A549 (cell line): Measurements from ENCODE around the gene IQGAP2. TPM values are rescaled to one million over a fixed set of nuclear protein-coding genes. Genes with fewer than 3 reads are reported as not detected.

Experiments
- ATAC-seq, 2 experiments: fragments of 200-7000 bp in 1 of 2; fragments of >200 bp in 1 of 2; cut with Nextera tagmentation in 1 of 2; cut with Tn5 transposase in 1 of 2; 3 replicates each; pipeline versions ENCODE4 v1.8.0 to v1.9.1; 2018 to 2020; ENCODE audit warnings: mild to moderate bottlenecking in 1 of 2, moderate library complexity in 1 of 2
- CTCF ChIA-PET: fragments of 300-600 bp; sonication (Branson Sonifier 250); formaldehyde crosslinking; extraction: SDS; loops from one replicate; lab custom pipeline; 2021; ENCODE audit warnings: antibody characterized with exemption, inconsistent platforms; lab: Yijun Ruan, JAX
- POLR2A ChIA-PET: fragments of 350-600 bp; formaldehyde crosslinking; extraction: SDS; loops from one replicate; lab custom pipeline; 2021; ENCODE audit warnings: antibody characterized with exemption, inconsistent platforms; lab: Yijun Ruan, JAX
- DNase-seq, 2 experiments: peaks; one replicate each; pipeline versions ENCODE4 v3.0.0 to v3.0.0-alpha.2; 2011 to 2016; ENCODE audit warnings: low read depth in 1 of 2, low spot score in 1 of 2
- FAIRE-seq: peaks from 2 replicates; lab custom pipeline; 2011; peaks lifted over from hg19 to GRCh38; lab: Jason Lieb, UNC
- H3K27ac ChIP-seq, 2 experiments: fragments of >200 bp; sonication (Bioruptor Twin); formaldehyde crosslinking; 3 replicates each; pipeline ENCODE4 v1.5.1; 2016 to 2017
- H3K4me1 ChIP-seq: fragments of >200 bp; sonication (Bioruptor Twin); formaldehyde crosslinking; 3 replicates; pipeline ENCODE4 v1.6.1; 2016
- H3K4me2 ChIP-seq: fragments of >200 bp; sonication (Bioruptor Twin); formaldehyde crosslinking; 3 replicates; pipeline ENCODE4 v1.6.1; 2016
- H3K4me3 ChIP-seq: fragments of >200 bp; sonication (Bioruptor Twin); formaldehyde crosslinking; 3 replicates; pipeline ENCODE4 v1.5.1; 2016
- H3K9me3 ChIP-seq: fragments of >200 bp; sonication (Bioruptor Twin); formaldehyde crosslinking; 3 replicates; pipeline ENCODE4 v1.6.1; 2016
- ATOH8 ChIP-seq: fragments of 250-450 bp; sonication (Bioruptor Pico); IDR thresholded peaks from 2 replicates; pipeline ENCODE4 v1.5.0; 2020; ENCODE audit warnings: low read depth, mild to moderate bottlenecking, moderate library complexity
- CBX2 ChIP-seq: fragments of 200-600 bp; sonication (generic); IDR thresholded peaks from 2 replicates; pipeline ENCODE4 v1.6.1; 2016; ENCODE audit warnings: low read depth, mild to moderate bottlenecking, borderline replicate concordance
- CEBPB ChIP-seq, 2 experiments: fragments of >200 bp in 1 of 2; sonication (Bioruptor Twin) in 1 of 2; formaldehyde crosslinking in 1 of 2; IDR thresholded peaks; 2 replicates each; pipeline ENCODE4 v1.6.1; 2012 to 2016
- CHD2 ChIP-seq: fragments of 150-350 bp; IDR thresholded peaks from 2 replicates; pipeline ENCODE4 v1.6.1; 2014; ENCODE audit warnings: low read length; ENCODE audit not compliant: partially characterized antibody
- CHD4 ChIP-seq: fragments of 200-600 bp; sonication (generic); IDR thresholded peaks from 2 replicates; pipeline ENCODE4 v1.6.1; 2016; ENCODE audit warnings: antibody characterized with exemption, mild to moderate bottlenecking, borderline replicate concordance
- ESRRA ChIP-seq: fragments of 150-350 bp; IDR thresholded peaks from 2 replicates; pipeline ENCODE4 v1.6.1; 2014; ENCODE audit warnings: mild to moderate bottlenecking, low read length, borderline replicate concordance
- FOSB ChIP-seq: fragments of 250-450 bp; sonication (Bioruptor Pico); IDR thresholded peaks from 2 replicates; pipeline ENCODE4 v1.5.0; 2020; ENCODE audit warnings: mild to moderate bottlenecking, moderate library complexity
- FOXS1 ChIP-seq: fragments of 250-450 bp; sonication (Bioruptor Pico); IDR thresholded peaks from 2 replicates; pipeline ENCODE4 v1.5.0; 2020; ENCODE audit warnings: mild to moderate bottlenecking, moderate library complexity
- HDAC2 ChIP-seq: fragments of 200-600 bp; sonication (generic); IDR thresholded peaks from 2 replicates; pipeline ENCODE4 v1.6.1; 2016
- HEYL ChIP-seq: fragments of 250-450 bp; sonication (Bioruptor Pico); IDR thresholded peaks from 2 replicates; pipeline ENCODE4 v1.8.0; 2021; ENCODE audit warnings: mild to moderate bottlenecking, moderate library complexity
- HOXB13 ChIP-seq: fragments of 250-450 bp; sonication (Bioruptor Pico); IDR thresholded peaks from 2 replicates; pipeline ENCODE4 v1.5.0; 2020; ENCODE audit warnings: low read depth, mild to moderate bottlenecking, moderate library complexity
- HOXB5 ChIP-seq: fragments of 250-450 bp; sonication (Bioruptor Pico); IDR thresholded peaks from 2 replicates; pipeline ENCODE4 v1.5.0; 2020; ENCODE audit warnings: mild to moderate bottlenecking, moderate library complexity
- KDM1A ChIP-seq: fragments of 200-600 bp; sonication (generic); IDR thresholded peaks from 2 replicates; pipeline ENCODE4 v1.6.1; 2016; ENCODE audit warnings: low read depth, mild to moderate bottlenecking
- MAZ ChIP-seq: fragments of 150-350 bp; IDR thresholded peaks from 2 replicates; pipeline ENCODE4 v1.6.1; 2014; ENCODE audit warnings: antibody characterized with exemption, low read depth, low read length, borderline replicate concordance
- MYC ChIP-seq: IDR thresholded peaks from 2 replicates; pipeline ENCODE4 v1.6.1; 2012; ENCODE audit warnings: mild to moderate bottlenecking, inconsistent platforms, low read length, improper control_type of control experiment, borderline replicate concordance
- NFE2L2 ChIP-seq: fragments of 150-350 bp; conservative IDR thresholded peaks from 2 replicates; pipeline ENCODE4 v1.6.1; 2014; ENCODE audit warnings: low read length
- NR3C1 ChIP-seq: fragments of >200 bp; sonication (Bioruptor Twin); formaldehyde crosslinking; IDR thresholded peaks from 3 replicates; pipeline ENCODE4 v1.6.1; 2017
- POLR2A ChIP-seq: IDR thresholded peaks from 2 replicates; pipeline ENCODE4 v1.6.1; 2012; ENCODE audit warnings: mild to moderate bottlenecking, low read length
- SMC3 ChIP-seq: fragments of >200 bp; sonication (Bioruptor Twin); formaldehyde crosslinking; IDR thresholded peaks from 3 replicates; pipeline ENCODE4 v1.6.1; 2018; ENCODE audit warnings: inconsistent platforms
- SREBF2 ChIP-seq: fragments of 450-650 bp; IDR thresholded peaks from 2 replicates; pipeline ENCODE4 v1.6.1; 2014; ENCODE audit warnings: mild to moderate bottlenecking, moderate library complexity
- TP53 ChIP-seq: fragments of 250-450 bp; sonication (Bioruptor Pico); IDR thresholded peaks from 2 replicates; pipeline ENCODE4 v1.5.0; 2021; ENCODE audit warnings: mild to moderate bottlenecking, moderate library complexity
- USF2 ChIP-seq: fragments of 450-650 bp; IDR thresholded peaks from 2 replicates; pipeline ENCODE4 v1.6.1; 2014; ENCODE audit warnings: antibody characterized with exemption
- ZC3H11A ChIP-seq: fragments of 450-650 bp; IDR thresholded peaks from 2 replicates; pipeline ENCODE4 v1.6.1; 2014; ENCODE audit warnings: antibody characterized with exemption, mild to moderate bottlenecking
- ZFP36 ChIP-seq: fragments of 450-650 bp; IDR thresholded peaks from 2 replicates; pipeline ENCODE4 v1.6.1; 2014; ENCODE audit warnings: borderline replicate concordance; ENCODE audit not compliant: partially characterized antibody
- ZNF302 ChIP-seq: fragments of 250-450 bp; sonication (Bioruptor Pico); IDR thresholded peaks from 2 replicates; pipeline ENCODE4 v1.9.0; 2021; ENCODE audit warnings: inconsistent platforms, mild to moderate bottlenecking, moderate library complexity
- WGBS: methylation state at CpG from one replicate; pipeline ENCODE4 v1.1.6; 2017; ENCODE audit errors: missing lambda C conversion rate; 5-methylcytosine and 5-hydroxymethylcytosine counted together
- polyA plus RNA-seq, 4 experiments: library from polyadenylated mRNA; depleted of rRNA in 3 of 4; stranded (reverse); fragments of >200 nt; fragmentation: RNase III in 1 of 4; extraction: RNeasy Plus Mini Kit Qiagen cat#74134 plus additional on column Dnase treatment in 1 of 4; gene quantifications; 2 replicates in 3 of 4; 3 replicates in 1 of 4; pipeline ENCODE4 v1.2.3, GENCODE V29; 2011 to 2017
- TF ChIP-seq, protein P1 (sequence below): IDR thresholded peaks from 2 replicates; pipeline ENCODE4 v1.6.1; 2012; ENCODE audit warnings: low read depth, borderline replicate concordance
- TF ChIP-seq, protein P2 (sequence below): fragments of 250-450 bp; sonication (Bioruptor Pico); IDR thresholded peaks from 2 replicates; pipeline ENCODE4 v1.5.0; 2021; ENCODE audit warnings: mild to moderate bottlenecking, moderate library complexity, borderline replicate concordance

The IQGAP2 gene
- polyA plus RNA-seq, 2 of the 4 experiments (the other 2 are of a cell fraction) = 5.3 to 10.1 TPM

DNA sequence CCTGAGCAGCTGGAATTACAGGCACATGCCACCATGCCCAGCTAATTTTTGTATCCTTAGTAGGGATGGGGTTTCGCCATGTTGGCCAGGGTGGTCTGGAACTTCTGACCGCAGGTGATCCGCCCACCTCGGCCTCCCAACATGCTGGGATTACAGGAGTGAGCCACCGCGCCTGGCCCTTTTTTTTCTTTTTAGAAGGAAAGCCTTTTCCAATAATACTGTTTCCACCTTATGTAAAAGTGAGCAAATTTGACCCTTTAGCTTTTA lies 289.1 kb downstream of the IQGAP2 start:
- WGBS = 98% methylated on average over 6 of the region's 6 CpGs
- Histone ChIP-seq H3K4me3 (no peak overlapping the region), H3K27ac (peak overlapping the region in 1 of 2 experiments; percentile 40; a peak in 1 of 6 replicates), H3K4me2 (no peak overlapping the region), H3K9me3 (no peaks in the 10 kb centered on the region), H3K4me1 (peaks cover 31% of the 10 kb centered on the region)
- ChIA-PET POLR2A (no interaction called here), CTCF (interaction anchor here (1.0 to 1.4 kb wide), 2 partner anchors 8 to 69 kb away, joined by 3 read pairs; no protein-coding TSS in a partner anchor)
- DNase-seq = no peak
- no peak for ATAC-seq
- FAIRE-seq = no peak
- no peak for TF ChIP-seq HOXB13 (CRISPR knock-in tag)
- TF ChIP-seq KDM1A = no peak
- no peak for TF ChIP-seq ZFP36
- no peak for TF ChIP-seq MYC
- no peak for TF ChIP-seq POLR2A
- TF ChIP-seq NFE2L2 = no peak
- TF ChIP-seq FOSB = no peak
- TF ChIP-seq, protein P1, sequence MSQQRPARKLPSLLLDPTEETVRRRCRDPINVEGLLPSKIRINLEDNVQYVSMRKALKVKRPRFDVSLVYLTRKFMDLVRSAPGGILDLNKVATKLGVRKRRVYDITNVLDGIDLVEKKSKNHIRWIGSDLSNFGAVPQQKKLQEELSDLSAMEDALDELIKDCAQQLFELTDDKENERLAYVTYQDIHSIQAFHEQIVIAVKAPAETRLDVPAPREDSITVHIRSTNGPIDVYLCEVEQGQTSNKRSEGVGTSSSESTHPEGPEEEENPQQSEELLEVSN = no peak
- TF ChIP-seq HEYL (CRISPR knock-in tag) = no peak
- no peak for TF ChIP-seq FOXS1 (CRISPR knock-in tag)
- no peak for TF ChIP-seq CBX2
- TF ChIP-seq, protein P2, sequence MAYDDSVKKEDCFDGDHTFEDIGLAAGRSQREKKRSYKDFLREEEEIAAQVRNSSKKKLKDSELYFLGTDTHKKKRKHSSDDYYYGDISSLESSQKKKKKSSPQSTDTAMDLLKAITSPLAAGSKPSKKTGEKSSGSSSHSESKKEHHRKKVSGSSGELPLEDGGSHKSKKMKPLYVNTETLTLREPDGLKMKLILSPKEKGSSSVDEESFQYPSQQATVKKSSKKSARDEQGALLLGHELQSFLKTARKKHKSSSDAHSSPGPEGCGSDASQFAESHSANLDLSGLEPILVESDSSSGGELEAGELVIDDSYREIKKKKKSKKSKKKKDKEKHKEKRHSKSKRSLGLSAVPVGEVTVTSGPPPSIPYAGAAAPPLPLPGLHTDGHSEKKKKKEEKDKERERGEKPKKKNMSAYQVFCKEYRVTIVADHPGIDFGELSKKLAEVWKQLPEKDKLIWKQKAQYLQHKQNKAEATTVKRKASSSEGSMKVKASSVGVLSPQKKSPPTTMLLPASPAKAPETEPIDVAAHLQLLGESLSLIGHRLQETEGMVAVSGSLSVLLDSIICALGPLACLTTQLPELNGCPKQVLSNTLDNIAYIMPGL (CRISPR knock-in tag) = no peak

DNA sequence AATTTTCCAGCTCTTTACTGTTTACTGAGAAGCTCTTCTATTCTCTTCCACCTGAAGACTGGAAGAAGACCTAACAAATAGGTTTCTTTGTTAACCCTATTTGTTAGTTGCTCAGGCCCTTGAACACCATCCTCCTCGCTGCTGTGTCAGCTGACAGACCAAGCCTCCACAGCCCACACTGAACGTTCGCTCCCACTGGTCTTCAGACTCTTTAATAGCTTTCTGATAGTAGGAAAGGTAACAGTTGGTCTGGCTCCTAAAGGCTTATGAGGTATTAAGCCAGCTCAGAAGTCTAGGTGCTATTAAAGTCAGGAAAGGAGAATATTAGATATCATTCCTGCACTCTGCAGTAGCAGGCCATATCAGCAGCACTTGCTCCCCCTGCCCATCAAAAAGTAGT lies 289.6 kb downstream of the IQGAP2 start:
- ChIA-PET POLR2A (no interaction called here), CTCF (interaction anchor here (1.0 to 1.4 kb wide), 3 partner anchors 8 to 69 kb away, joined by 3 read pairs; no protein-coding TSS in a partner anchor)
- FAIRE-seq (no peak), ATAC-seq (no peak), DNase-seq (no peak)
- H3K9me3 ChIP-seq = no peaks in the 10 kb centered on the region
- TF ChIP-seq HOXB13 (CRISPR knock-in tag) = no peak
- peak overlapping the region in 1 of 2 experiments; percentile 40; a peak in 1 of 6 replicates for H3K27ac ChIP-seq
- 92% methylated on average over 3 of the region's 3 CpGs for WGBS
- no peak overlapping the region for H3K4me3 ChIP-seq
- no peak overlapping the region for H3K4me2 ChIP-seq
- H3K4me1 ChIP-seq = peaks cover 31% of the 10 kb centered on the region

DNA sequence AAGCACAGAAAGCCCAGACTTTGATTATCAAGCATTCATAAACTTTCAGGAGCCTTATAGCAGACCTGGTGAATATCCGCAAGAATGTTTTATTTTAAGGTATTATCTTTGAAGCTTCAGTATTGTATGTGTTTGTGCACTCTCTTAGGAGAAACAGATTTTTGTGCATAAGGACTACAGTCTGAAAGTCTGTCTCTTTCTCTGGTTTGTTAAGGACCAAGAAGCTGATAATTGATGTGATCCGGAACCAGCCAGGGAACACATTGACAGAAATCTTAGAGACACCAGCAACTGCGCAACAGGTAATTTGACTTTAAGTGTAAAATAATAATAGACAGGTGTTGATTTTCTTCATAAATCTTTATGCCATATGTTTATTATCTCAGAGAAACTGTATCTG lies 290.1 kb downstream of the IQGAP2 start:
- ChIA-PET CTCF (interaction anchor here (1.0 to 3.5 kb wide), 4 partner anchors 9 to 82 kb away, joined by 3 to 12 read pairs (median 3); no protein-coding TSS in a partner anchor), POLR2A (no interaction called here)
- ATAC-seq (no peak), DNase-seq (no peak), FAIRE-seq (no peak)
- Histone ChIP-seq H3K9me3 (no peaks in the 10 kb centered on the region), H3K4me3 (no peak overlapping the region), H3K4me1 (peaks cover 31% of the 10 kb centered on the region), H3K27ac (no peak overlapping the region; a peak in 1 of 6 replicates), H3K4me2 (no peak overlapping the region)
- TF ChIP-seq FOXS1 (CRISPR knock-in tag) (no peak), MAZ (no peak)
- WGBS = 92% methylated on average over 3 of the region's 3 CpGs

DNA sequence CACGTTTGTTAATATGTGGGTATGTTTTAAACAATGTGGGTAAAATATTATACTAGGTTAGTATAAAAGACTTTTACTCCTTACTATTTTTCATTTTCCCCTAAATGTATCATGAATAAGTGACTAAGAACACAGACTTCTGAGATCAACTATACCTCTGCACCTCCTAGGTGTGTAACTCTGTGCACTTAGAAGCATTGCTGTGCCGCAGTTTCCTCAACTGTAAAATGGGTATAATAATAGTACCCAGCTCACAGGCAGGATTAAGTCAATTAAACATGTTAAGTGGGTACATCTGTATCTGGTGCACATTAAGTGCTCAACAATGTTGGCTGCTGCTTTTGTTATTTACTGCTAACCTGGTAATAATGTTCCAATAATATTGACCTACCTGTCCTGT lies 291.2 kb downstream of the IQGAP2 start:
- H3K4me2 ChIP-seq = no peak overlapping the region

More for the DNA sequence above, 291.2 kb downstream of the IQGAP2 start:
- ATAC-seq = no peak
- Histone ChIP-seq H3K4me3 (no peak overlapping the region), H3K9me3 (no peaks in the 10 kb centered on the region), H3K4me1 (peaks cover 24% of the 10 kb centered on the region), H3K27ac (no peak overlapping the region)
- POLR2A ChIA-PET = no interaction called here
- TF ChIP-seq ZFP36 (no peak), ZC3H11A (no peak), CEBPB (IDR thresholded peaks at IDR 0.05) (no peak), SMC3 (no peak), CHD2 (no peak), TP53 (CRISPR knock-in tag) (no peak), HEYL (CRISPR knock-in tag) (no peak), USF2 (no peak), ZNF302 (CRISPR knock-in tag) (no peak), KDM1A (no peak), CHD4 (no peak), NR3C1 (no peak), ESRRA (no peak), HOXB13 (CRISPR knock-in tag) (no peak), HDAC2 (no peak), ATOH8 (CRISPR knock-in tag) (no peak), HOXB5 (CRISPR knock-in tag) (no peak), SREBF2 (no peak)
- TF ChIP-seq, protein P1 = no peak
- CTCF ChIA-PET = interaction anchor here (1.7 to 3.5 kb wide), 2 partner anchors 80 to 322 kb away, joined by 5 to 12 read pairs; no protein-coding TSS in a partner anchor
- no peak for DNase-seq
- FAIRE-seq = no peak
- 44% methylated on average over 2 of the region's 2 CpGs for whole genome bisulfite sequencing
